GM18861 (cell line): ENCODE data around the gene HILPDA.

Source experiments
- ATAC-seq: cut with Tn5 transposase; IDR thresholded peaks from one replicate; pipeline ENCODE4 v1.9.1; 2021; ENCODE audit not compliant: unreplicated experiment

The HILPDA gene

GRCh38 chr7:128455543-128456254, at the start of gene HILPDA:
Gene HILPDA, plus strand, starts transcription at chr7:128455878. Its CDS starts 1,391 bp downstream, at chr7:128457269.
- peak; percentile 72 for ATAC-seq

DNA sequence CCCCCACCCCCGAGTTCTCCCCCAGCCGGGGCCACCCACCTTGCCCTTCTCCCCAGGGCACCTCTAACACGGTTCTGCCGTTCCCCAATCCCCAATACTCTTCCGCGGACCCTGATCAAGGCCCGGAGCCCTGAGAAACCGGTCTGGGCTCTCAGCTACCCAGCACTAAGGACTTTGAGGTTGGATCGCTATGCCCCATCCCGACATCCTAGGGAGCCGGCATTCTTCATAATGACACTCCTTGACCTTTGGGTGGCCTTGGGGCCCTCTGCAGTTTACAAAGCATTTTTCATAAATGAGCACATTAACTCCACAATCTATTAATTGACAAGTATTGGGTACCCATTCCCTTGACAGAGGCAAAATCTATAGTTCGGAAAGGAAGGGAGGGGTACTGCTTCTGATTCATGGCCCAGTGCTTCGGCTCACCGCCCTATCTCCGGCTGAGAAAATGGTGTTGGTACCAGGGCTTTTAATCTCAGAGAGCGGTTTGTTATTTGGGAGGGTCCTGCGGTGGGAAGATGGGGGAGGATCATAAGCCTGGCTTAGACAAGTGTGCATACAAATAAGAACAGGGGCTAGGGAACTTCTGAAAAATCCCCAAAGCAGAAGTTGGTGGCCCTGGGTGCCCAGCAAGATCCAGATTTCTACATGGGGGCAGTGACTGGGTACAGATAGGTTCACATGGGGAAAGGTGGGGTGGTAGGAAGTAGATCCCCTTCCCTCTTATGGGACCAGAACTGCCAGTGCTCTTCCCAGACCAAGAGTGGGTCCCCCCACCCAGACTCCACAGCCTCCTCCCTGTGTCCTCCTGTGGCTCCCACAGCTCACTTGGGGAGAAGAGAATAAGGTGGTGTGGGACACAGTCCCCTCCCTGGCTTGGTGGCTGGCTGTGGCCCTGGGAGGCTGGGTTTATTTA, 49.1 kb upstream of the HILPDA start:
- no peak for ATAC-seq

GRCh38 chr7:128407233-128407589, 48.5 kb upstream of the HILPDA start:
- no peak for ATAC-seq

- ATAC-seq: no peak
Observed at GRCh38 chr7:128407751-128408708, 47.6 kb upstream of the HILPDA start.

- ATAC-seq: no peak
Observed at GRCh38 chr7:128408709-128409595, 46.7 kb upstream of the HILPDA start.

DNA sequence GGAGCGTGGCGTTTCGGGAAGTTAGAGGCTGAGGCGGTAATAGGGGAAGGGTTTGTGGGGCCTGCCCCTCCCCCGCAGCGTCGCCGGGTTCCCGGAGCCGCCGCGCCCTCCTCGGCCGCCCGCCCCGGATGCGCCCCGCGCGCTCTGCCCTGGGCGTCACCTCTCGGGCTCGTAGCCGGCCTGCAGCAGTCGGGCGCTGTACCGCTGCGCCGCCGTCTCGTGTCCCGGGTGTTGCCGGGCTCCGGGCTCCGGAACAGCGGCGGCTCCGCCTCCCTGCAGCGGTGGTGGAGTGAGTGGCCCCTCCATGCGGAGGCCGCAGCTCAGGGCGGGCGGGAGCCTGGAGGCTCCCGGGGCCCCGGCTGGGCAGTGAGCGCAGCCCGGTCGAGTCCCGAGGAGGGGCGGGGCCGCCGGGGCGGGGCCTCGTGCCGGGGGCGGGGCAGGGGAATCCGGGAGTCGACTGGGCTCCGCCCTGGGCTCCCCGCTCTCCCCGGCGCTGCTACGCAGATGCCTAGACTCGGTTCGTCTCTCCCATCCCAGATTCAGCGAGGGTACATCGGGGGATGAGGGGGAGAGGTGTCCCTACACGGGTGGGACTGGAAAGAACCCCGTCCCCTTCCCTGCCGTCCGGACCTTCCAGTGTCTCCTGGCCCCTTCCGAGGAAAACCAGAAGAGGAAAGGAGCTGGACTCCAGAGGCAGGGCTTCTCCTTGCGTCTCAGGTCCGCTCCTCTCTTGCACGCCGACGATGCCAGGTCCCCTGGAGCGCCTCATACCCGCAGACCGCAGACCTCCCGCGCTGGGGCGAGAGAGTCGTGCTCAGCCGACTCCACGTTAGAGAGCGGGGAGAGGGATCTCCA, 45.9 kb upstream of the HILPDA start, which contains the start of gene IMPDH1:
TSS of gene IMPDH1 (minus strand) at position 387 of the 855 bp plus-strand sequence. CDS start at position 306, 81 bp downstream.
- ATAC-seq: peak; percentile 78

GRCh38 chr7:128410451-128410753, 45.3 kb upstream of the HILPDA start:
- no peak for ATAC-seq

DNA sequence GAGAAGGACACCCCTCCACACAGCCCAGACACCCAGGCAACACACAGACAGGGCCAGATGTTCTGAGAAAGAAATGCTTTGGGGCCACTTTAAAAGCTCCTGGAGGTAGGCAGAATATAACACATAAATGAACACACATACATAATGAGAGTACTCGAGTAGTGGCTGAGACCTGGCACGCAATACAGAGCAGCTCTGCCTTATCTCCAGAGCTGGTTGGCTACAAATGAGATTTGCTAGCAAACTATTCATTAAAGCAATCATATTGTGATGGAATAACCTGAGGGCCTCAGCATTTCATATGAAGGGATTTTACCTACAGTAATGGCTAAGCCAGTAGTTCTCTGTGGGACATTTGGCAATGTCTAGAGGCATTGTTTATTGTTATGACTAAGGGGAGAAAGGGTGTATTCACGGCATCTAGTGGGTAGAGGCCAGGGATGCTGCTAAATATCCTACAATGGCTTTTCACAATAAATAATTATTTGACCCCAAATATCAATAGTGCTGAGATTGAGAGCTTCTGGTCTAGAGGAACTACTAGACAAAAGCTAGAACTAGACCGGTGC, 40.4 kb upstream of the HILPDA start:
- no peak for ATAC-seq

GRCh38 chr7:128417071-128417470, 38.6 kb upstream of the HILPDA start:
- no peak for ATAC-seq

DNA sequence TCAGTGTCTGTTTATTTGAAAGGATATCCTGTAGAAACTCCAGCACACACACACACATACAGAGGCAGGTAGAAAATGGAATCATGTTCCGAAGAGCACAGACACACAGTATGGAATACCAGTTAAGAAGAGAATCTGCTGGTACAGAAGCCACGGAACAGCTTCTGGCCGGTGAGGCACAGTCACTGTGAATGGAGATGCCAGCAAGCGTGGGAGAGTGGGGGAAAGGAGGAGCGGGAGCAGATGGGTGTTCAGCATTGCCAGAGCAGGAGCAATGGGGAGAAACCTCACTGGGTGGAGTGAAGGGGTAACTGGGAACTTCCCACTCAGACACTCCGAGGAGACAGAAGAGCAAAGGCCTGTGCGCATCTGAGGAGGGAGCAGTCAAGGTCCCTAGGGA, 36.4 kb upstream of the HILPDA start:
- no peak for ATAC-seq

DNA sequence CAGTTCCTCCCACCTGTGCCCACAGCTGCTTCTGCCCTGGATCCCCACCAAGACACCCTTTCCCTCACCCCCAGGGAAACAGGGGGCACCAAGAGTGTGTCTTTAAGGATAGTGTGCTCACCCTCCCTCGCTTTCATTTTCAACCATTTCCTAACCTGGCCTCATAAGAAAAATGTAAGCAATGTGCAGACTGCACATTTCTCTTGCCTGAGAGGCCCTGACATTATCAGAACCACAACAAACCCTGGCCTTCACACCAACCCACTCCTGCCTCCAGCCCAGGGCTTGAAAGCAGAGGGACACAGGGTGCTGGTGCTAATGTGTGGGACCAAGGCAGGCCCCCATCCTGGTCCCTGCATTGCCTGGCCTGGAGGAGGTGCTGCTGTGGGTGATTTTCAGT, 34.9 kb upstream of the HILPDA start:
- ATAC-seq: no peak

GRCh38 chr7:128421384-128421783, 34.3 kb upstream of the HILPDA start:
- no peak for ATAC-seq

GRCh38 chr7:128422037-128422436, 33.6 kb upstream of the HILPDA start:
- no peak for ATAC-seq

- no peak for ATAC-seq
Observed at GRCh38 chr7:128422842-128423241, 32.8 kb upstream of the HILPDA start.

DNA sequence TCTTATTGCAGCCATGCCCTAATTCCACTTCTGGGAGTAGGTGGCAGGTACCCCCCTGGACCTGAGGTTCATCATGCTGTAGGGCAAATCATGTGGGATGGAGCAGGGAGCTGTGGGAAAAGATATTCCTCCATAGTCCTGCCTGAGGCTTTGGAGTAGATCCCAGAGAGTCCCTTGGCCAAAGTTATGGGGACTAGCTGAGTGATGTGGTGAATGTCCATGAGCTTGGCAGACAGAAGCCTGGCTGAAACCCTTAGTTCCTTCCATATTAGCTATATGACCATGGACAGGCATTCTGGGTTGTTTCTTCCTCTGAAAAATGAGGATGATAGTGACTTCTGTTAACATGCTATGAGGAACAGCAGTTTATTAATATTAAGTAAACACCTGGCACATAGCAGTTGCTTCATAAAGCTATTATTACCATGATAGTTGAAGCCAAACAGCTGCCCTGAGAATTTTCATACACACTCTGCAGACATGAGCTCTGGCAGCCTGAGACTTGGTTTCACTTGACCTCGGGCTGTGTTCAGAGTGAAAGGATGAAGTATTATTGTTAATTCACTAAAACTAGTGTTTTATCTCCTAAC, 30.9 kb upstream of the HILPDA start:
- no peak for ATAC-seq

DNA sequence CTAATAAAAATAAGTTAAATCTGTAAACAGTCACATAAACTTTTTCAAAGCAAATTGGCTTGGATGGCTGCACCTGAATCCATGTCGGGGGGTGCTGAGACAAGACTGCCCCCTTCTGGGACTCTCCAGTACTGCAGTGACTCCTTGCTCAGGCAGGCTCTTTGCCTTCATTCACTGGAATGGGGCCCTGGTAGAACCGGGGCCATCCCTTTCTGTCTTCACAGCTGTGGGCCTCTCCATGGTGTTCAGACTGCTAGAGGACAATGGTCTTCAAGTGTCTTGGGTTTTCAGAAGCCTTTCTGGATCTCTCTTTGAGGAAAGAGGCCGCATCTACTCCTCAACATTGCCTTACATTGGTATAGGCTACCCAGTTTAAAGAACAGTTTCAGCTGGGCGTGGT, 29.8 kb upstream of the HILPDA start:
- no peak for ATAC-seq

DNA sequence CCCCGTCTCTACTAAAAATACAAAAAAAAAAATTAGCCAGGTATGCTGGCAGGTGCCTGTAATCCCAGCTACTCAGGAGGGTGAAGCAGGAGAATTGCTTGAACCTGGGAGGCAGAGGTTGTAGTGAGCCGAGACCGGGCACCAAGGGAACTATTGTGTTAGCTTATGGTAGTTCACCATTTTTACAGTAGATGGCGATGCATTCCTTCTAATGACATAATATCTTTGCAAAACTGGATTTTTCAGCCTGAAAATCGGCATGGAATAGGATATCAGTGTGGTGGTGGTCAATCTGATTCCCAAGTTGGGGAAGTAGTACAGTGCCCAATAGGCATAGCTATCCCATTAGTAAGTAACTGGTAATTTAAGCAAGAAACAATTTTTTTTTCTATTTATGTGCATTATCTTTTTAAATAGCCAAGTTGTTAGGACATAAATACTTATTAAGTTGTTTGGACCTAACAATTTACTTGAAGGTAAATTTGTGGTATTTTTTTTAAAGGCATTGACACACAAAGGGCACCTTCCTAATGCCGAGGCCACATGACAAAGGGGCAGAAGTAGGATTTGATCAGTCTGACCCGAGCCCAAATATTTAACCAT, 28.3 kb upstream of the HILPDA start:
- ATAC-seq: no peak

GRCh38 chr7:128430207-128430606, 25.5 kb upstream of the HILPDA start:
- no peak for ATAC-seq
